Anterior cingulate cortex (tissue), 58 donors: ENCODE data around the gene RNF225.
"Not testable (repeated sequence)": the region's sequence is repeated elsewhere in the genome, so short reads cannot be mapped to it uniquely, and the experiment has no call there.

Source experiments
- DNase-seq, 58 donors: peaks; one replicate each; lab custom pipeline; 2025; lab: John Stamatoyannopoulos, UW

RNF225 gene

DNA sequence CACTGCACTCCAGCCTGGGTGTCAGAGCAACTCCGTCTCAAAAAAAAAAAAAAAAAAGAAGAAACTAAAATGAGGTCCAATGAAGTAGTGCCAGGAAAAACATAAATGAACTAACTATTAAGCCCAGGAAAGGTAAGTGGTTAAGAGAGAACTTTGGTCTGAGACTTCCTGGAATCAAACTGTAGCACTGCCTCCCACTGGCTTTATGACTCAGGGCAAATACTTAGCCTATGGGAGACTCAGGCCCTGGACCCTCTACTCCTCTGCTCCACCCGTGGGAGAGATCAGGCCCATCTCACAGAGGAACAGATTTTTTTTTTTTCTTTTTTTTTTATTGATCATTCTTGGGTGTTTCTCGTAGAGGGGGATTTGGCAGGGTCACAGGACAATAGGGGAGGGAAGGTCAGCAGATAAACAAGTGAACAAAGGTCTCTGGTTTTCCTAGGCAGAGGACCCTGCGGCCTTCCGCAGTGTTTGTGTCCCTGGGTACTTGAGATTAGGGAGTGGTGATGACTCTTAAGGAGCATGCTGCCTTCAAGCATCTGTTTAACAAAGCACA is 8.5 kb downstream of the RNF225 start:
- DNase-seq: not testable (repeated sequence)

DNA sequence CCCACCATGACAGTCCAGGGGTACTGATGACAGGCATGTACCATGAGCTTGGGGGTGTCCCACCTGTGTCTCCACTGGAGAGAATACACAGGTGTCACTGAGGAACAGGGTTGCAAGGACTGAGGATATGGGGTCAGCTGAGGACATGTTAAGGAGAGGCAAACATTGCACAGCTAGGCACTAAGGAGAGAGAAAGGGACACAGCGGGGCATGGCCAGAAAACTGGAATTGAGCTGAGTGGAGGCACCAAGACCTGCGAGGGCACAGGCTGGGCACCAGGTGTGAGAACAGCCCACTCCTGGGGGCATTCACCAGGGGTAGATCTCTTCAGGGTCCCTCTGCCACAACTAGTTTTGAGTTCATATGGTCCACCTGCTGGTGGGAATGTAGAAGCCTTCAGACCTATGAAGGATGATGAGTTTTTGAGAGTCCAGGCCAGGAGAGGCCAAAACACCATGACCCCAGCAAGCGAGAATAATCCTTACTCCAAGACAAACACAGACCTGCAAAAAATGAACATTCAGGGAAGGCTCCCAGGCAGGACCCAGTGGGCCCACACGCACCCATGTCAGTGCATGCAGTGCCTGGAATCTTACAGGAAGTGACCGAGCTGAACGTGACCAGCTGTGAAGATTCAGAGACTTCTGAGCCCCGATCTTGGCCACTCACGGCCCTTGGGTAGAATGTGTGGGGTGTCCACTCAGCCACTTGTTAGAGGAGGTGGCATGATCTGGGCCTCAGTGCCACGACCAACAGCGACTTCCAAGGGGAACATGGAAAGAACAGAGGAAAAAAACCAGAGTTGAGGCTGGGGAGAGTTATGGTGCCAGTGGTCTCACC is 11.6 kb downstream of the RNF225 start:
- DNase-seq: no peak

DNA sequence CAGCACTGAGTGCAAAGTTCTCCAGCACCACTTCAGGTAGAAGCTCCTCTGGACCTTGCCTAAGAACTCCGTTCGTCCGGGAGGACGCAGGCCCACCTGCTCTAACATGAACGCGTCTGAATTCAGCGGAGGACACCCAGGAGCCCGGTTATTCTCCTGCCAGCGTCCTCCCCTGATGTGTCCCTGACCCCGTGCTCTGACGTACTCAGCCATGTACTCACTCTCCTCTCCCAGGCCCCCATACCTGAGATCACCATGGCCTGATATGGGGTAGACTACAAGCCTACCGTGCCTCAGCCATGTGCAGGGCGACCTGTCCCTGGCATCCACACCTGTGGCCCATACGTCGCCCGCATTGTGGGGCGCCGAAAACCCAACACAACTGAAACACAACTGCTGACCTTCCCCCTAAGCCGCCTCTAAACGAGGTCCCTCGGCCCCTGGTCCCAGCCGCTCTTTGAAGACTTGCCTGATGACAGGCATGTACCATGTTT is 12.2 kb downstream of the RNF225 start:
- no peak for DNase-seq

DNA sequence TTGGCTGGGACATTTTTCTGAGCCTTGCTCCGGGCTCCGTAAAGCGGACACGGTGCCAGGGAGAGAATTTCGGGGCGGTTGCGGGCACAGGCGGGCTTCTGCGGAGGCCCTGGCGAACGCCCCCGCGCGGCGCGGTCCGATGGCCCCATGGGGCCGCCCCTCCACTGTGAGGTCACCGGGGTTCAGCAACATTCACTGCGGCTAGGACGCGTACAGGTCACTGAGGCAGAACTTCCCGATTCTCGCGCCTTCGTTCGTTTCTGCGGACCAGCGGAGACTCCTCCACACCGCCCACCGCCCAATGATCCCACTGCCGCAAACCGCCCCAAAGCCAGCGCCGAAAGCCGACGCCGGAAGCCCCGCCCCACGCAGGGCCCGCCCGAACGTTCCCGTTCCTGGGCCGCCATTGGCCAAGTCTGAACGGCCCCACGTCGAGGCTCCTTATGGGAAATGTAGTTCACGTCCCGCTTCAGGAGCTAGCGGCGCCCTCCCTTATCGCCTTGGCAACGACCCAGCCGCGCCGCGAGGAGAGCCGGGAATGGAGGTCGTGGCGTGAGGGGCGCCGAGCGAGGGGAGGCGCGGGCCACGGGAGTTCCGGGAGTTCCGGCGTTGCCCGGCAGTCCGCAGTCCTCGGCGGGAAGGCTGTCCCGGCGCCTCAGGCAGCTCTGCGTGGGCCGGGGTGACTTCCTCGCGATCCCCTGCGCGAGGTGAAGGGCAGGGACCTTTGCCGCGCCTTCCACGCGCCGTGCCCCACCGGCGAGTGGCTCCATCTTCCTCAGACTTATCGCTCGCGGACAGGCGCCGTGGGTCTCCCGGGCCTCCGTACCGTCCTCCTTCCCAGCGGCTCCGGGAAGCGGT is 12.9 kb downstream of the RNF225 start, which contains the start of gene ZNF584:
Gene ZNF584 (plus strand): TSS at position 498 of the 858 bp plus-strand sequence. CDS start 499 bp downstream, outside the sequence.
- DNase-seq: peak; percentile 63 to 98 (median 94)

DNA sequence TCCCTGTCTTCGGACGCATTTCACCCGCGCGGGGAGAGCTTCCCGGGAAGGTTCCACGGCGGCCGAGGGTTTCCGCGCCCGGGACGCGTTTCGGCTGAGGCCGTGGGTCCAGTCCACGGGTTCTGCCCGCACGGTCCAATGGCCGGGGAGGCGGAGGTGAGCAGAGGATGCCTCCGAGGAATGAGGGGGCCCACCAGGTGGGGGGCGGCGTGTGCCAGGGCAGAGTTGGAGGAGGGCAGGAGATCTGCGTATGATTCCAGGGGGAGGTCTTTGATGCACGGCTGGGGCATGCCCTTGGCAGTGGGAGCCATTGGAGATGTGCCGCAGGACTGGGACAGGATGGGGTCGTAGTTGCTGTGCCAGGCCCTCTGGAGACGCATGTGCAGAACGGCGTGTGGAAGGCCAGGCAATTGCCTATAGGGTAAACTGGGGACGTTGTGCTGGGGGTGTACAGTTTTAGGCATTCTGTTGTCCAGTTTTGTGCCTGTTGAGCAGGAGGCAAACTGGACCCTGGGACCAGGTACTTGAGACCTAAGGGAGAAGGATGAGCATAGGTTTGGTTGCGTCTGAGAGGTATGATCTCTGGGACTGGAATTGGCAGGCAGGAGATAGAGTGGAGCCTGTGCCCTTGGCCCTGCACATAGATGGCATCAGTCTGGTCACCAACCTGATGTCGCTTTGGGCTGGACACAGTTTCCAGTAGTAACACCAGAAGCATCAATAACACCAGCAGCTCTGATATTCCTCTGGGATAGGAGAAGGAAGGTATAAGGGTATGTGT is 13.7 kb downstream of the RNF225 start:
- DNase-seq: peak in 11 of 58 donors; percentile 4 to 52 (median 30)

DNA sequence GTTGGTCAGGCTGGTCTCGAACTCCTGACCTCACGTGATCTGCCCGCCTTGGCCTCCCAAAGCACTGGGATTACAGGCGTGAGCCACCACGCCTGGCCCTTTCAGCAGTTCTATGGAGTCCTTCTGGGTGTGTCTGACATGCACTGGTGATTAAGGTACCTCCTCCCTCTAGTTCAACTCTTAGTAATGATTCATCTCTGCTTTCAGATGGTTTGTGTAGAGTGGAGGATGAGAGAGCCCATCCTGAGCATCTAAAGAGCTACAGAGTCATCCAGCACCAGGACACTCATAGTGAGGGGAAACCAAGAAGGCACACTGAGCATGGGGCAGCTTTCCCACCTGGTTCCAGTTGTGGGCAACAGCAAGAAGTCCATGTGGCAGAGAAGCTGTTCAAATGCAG is 21.1 kb downstream of the RNF225 start:
- no peak for DNase-seq

DNA sequence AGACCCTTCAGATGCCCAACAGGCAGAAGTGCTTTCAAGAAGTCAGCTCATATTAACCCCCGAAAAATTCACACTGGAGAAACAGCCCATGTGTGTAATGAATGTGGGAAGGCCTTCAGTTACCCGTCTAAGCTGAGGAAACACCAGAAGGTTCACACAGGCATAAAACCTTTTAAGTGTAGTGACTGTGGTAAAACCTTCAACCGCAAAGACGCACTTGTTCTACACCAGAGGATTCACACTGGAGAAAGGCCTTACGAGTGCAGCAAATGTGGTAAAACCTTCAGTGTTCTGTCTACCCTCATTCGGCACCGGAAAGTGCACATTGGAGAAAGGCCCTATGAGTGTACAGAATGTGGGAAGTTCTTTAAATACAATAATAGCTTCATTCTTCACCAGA is 21.6 kb downstream of the RNF225 start:
- DNase-seq: no peak

DNA sequence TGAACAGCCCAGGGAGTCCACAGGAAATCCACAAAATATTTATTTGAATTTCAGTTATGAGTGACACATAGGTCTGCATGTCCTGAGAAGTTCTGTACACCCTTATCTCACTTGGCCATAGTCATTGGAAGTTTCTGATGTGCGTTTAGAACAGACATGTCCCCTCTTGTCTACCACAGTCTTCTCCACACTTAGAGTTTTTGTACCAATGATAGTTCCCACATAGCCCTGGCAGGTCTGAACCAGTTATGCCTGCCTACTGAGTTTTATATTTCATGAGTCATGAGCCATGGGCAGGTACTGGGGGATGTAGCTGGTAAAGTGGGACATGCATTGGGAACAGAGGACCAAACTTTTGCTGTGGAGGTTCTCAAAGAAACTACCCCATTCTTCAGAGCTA is 33.2 kb downstream of the RNF225 start:
- no peak for DNase-seq

DNA sequence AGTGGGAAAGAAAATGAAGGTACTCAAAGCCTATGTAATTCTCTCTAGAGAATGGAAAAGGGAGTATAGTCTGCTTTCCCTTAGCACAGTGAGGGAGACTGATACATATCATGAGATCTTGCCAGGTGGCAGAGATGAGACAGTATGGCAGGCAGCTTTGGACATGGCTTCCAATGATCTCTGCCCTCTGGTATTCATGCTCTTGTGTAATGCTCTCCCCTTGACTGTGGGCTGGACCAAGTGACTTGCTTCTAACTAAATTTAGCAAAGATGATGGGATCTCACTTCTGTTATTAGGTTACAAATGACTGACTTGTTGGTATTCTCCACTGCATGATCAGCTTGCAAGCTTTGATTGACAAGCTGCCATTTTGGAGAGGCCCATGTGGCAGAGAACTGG is 34.3 kb downstream of the RNF225 start:
- DNase-seq: no peak

DNA sequence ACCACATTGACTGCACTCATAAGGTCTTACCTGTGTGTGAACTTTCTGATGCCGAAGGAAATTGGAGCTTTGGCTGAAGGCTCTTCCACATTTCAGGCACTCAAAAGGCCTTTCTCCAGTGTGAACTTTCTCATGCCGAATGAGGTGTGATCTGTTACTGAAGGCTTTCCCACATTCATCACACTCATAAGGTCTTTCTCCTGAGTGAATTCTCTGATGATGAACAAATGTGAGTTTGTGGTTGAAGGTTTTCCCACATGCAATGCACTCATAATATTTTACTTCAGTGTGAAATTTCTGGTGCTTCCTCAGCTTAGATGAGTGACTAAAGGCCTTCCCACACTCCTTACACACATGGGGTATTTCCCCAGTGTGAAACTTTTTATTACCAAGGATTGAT is 38.8 kb downstream of the RNF225 start:
- DNase-seq: no peak

DNA sequence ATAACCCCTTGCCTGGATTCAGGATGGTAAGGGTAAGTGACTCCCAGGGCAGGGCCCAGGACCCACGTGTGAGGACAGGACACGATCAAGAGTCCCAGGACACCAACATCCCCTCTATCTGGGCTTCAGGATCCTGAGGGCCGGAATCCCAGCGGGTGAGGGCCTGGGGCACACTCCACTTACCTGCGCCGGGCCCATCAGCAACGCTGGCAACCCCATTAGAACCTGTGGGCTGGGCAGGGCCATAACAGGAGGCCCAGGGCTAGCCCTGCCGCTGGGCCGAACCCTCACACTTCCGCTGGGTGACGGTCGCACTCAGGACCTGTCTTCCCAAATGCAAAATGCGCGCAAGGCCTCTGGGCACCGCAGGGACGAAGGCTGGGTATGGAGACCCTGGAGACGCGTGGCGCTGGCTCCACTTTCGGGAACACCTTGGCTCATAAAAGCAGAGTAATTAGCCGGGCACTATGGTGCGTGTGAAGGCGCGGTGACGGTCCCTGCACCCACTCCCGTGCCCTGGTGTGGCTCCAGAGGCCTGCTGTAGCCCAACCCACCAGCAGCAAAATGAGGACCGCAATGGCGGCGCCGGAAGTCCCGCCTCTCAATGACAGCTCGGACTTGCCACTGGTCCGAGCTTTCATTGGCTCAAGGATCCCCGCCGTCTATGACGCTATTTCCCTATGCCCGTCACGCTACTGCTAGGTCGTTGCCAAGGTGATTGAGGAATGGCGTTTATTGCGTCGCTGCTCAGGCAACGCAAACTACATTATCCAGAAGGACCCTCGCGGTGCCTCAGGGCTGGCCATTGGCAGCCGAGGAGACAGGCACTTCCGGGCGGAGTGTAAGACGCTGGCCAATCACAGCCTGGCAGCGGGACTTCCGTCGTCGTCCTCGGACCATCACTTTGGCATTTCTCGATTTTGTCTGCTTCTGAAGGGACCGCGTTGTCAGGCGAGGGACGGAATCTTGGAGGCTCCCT is 44.4 kb downstream of the RNF225 start, which contains the start of gene ZNF132:
Gene ZNF132 (minus strand): TSS at position 578 of the 979 bp plus-strand sequence. CDS start 332 bp downstream, at position 246.
- peak; percentile 86 to 100 (median 99) for DNase-seq

DNA sequence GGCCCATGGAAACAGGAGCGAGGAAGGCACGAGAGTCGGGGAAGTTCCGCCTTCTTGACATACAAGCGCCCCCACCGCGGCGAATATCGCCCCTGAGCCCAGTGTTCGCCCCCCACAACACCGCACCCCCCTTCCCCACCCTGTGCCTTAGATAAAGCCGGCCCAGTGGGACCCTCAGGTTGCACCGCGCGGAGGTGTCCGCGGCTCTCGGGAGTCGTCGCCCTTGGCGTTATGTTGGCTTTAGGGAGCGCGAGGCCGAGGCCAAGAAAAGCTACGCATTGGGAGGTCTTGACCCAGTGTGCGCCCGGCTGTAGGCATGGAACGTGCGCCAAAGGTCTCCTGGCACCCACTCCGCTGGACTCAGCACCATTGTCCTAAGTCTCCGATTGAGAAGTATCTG is 45.1 kb downstream of the RNF225 start:
- DNase-seq: peak in 2 of 58 donors; percentile 22 to 36

DNA sequence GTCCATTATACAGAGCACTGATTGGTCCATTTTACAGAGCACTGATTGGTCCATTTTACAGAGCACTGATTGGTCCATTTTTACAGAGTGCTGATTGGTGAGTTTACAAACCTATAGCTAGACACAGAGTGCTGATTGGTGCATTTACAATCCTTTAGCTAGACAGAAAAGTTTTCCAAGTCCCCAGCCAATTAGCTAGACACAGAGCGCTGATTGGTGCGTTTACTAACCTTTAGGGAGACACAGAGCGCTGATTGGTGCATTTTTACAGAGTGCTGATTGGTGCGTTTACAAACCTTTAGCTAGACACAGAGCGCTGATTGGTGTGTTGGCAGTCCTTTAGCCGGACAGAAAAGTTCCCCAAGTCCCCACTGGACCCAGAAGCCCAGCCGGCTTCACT is 47.5 kb downstream of the RNF225 start:
- not testable (repeated sequence) for DNase-seq
